Tibial artery (tissue), 4 donors: ENCODE results near the gene STK4.
A peak's percentile ranks its signal among the peaks of the same experiment; 100 is the strongest.

ENCODE experiments used
- DNase-seq, 2 donors: peaks; one replicate each; pipeline ENCODE4 v3.0.0-alpha.2; 2019
- H3K27ac ChIP-seq, 2 donors: fragments of 200-600 bp; sonication (generic) in 1 of 2; 1 replicate in 1 of 2; 2 replicates in 1 of 2; pipeline ENCODE4 v1.5.1; 2018 to 2019; ENCODE audit warnings: mild to moderate bottlenecking in 1 of 2
- H3K27me3 ChIP-seq, 2 donors: fragments of 200-600 bp; sonication (generic) in 1 of 2; one replicate each; pipeline versions ENCODE4 v1.5.1 to v1.6.0; 2016 to 2019
- H3K36me3 ChIP-seq, 3 donors: fragments of 200-600 bp; sonication (generic) in 2 of 3; one replicate each; pipeline ENCODE4 v1.5.1; 2016 to 2019; ENCODE audit warnings: mild to moderate bottlenecking in 2 of 3
- H3K4me1 ChIP-seq, 4 donors: fragments of 200-600 bp; sonication (generic) in 2 of 4; 1 replicate in 3 of 4; 2 replicates in 1 of 4; pipeline ENCODE4 v1.5.1; 2016 to 2019
- H3K4me3 ChIP-seq, 2 donors: fragments of 200-600 bp; sonication (generic) in 1 of 2; 1 replicate in 1 of 2; 2 replicates in 1 of 2; pipeline ENCODE4 v1.5.1; 2018 to 2019; ENCODE audit warnings: mild to moderate bottlenecking in 2 of 2
- H3K9me3 ChIP-seq, 3 donors: fragments of 200-600 bp; sonication (generic) in 1 of 3; one replicate each; pipeline ENCODE4 v1.5.1; 2016 to 2019
- intact Hi-C: fragments of 100-400 bp; cut with DNase I; formaldehyde crosslinking; loops from one replicate; pipeline ENCODE4 v1.15.0; 2023; ENCODE audit warnings: low total_unique reads
- TF ChIP-seq, protein P1 (sequence below), 2 experiments: fragments of 200-600 bp in 1 of 2; fragments of 450-650 bp in 1 of 2; IDR thresholded peaks; one replicate each; pipeline ENCODE4 v1.5.1; 2017 to 2019; ENCODE audit warnings: antibody characterized with exemption in 2 of 2, mild to moderate bottlenecking in 1 of 2, moderate library complexity in 1 of 2

STK4 gene

DNA sequence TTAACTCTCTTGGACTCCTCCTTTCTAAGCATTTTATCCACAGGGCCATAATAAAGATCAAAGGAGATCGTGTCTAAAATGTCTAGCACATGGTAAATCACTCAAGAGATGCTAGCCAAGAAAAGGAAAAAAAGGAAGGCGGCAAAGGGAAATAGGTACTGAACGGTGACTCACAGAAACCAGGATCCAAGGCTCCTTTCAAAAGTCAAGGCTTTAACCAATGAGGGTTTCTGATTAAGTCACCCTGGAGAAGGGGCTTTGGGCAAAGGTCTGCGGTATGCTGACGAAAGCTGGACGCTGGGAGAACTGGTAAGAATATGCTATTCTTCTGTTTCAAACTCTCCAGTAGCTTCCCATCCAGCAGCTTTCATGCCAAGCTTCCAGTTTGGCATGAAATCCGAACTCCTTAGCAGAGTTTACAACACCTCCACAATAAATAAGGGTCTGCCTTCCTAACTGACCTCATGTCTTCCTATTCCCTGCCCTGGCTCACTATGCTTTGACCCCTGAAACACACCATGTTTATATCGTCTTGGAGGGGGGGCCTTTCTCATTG is 7.2 kb upstream of the STK4 start:
- TF ChIP-seq, protein P1, sequence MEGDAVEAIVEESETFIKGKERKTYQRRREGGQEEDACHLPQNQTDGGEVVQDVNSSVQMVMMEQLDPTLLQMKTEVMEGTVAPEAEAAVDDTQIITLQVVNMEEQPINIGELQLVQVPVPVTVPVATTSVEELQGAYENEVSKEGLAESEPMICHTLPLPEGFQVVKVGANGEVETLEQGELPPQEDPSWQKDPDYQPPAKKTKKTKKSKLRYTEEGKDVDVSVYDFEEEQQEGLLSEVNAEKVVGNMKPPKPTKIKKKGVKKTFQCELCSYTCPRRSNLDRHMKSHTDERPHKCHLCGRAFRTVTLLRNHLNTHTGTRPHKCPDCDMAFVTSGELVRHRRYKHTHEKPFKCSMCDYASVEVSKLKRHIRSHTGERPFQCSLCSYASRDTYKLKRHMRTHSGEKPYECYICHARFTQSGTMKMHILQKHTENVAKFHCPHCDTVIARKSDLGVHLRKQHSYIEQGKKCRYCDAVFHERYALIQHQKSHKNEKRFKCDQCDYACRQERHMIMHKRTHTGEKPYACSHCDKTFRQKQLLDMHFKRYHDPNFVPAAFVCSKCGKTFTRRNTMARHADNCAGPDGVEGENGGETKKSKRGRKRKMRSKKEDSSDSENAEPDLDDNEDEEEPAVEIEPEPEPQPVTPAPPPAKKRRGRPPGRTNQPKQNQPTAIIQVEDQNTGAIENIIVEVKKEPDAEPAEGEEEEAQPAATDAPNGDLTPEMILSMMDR (IDR thresholded peaks at IDR 0.05) = no peak
- DNase-seq = no peak
- Histone ChIP-seq H3K9me3 (no peaks in the 10 kb centered on the region), H3K27ac (peak overlapping the region; percentile 75 to 87), H3K36me3 (peaks cover 22 to 27% (median 23%) of the 10 kb centered on the region in 3 donors), H3K4me3 (peak overlapping the region; percentile 82 to 90), H3K27me3 (no peaks in the 10 kb centered on the region), H3K4me1 (peaks cover 0 to 23% (median 13%) of the 10 kb centered on the region in 4 donors)
- intact Hi-C loops = loop anchor here (10.0 kb wide), 1 partner anchor 204 kb away; no protein-coding TSS in a partner anchor

DNA sequence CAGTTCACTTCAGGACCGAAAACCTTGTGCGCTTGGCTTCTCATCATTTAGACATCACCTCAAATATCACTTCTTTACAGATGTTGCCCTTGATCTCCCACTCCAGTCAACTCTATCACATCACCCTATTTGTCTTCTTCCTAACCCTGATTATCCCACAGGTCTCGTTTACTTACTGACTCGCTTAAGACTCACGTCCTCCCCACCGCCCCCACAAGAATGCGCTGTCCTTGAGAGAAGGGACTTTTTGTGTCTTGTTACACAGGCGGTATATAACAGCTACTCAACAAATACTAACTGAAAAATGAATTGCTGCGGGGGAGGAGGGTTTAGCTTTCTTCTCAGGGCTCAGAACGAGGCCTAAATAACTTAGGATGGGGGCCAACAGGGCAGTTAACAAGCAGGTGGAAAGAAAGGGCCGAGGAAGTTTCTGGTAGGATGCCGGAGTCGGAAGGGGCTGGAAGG is 6.6 kb upstream of the STK4 start:
- H3K4me1 ChIP-seq = peaks cover 0 to 23% (median 13%) of the 10 kb centered on the region in 4 donors
- intact Hi-C loops = loop anchor here (5.0 to 10.0 kb wide), 2 partner anchors 72 to 205 kb away; partner anchors contain the start of gene YWHAB
- H3K9me3 ChIP-seq = no peaks in the 10 kb centered on the region
- H3K27me3 ChIP-seq = no peaks in the 10 kb centered on the region
- H3K27ac ChIP-seq = peak overlapping the region; percentile 75 to 87
- H3K36me3 ChIP-seq = peaks cover 17 to 22% (median 18%) of the 10 kb centered on the region in 3 donors
- no peak for DNase-seq
- TF ChIP-seq, protein P1 (IDR thresholded peaks at IDR 0.05) = no peak
- H3K4me3 ChIP-seq = peak overlapping the region; percentile 82 to 90

DNA sequence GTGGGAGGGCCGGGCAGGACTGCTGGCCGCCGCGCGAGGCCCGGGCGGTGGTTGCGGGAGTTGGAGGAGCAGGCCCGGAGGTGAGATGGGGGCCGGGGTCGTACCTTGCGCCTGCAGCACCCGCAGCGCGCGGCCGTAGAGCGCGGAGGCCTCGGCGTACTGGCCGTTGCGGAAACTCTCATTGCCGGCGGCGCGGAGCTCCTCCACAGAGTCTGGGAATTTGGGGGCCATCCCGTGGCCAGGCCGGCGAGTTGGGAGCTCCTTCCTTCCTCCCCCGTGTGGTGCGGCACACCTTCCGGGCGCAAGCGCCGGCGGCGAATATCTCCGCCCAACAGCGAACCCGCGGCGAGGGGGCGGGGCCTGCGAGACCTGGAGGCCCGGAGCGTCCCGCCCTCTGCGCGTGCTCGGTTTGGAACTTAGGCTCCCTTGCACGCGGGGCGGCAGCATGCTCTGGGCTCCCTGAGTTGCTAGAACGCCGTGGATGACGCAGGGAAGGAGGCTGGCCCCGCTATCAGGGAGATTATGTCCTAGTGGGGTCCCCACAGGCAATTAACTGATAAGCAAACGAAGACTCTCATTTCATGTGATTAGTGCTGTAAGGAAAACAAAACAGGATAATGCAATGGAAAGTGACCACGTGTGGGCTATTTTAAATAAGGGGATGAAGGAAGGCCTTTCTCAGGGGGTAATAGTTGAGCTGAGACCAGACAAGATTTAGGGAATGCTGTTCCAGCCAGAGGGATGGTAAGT is 6.0 kb upstream of the STK4 start, which contains the start of gene TOMM34:
TSS of gene TOMM34 (minus strand) at position 295 of the 750 bp plus-strand sequence. CDS start at position 231, 64 bp downstream.
- H3K36me3 ChIP-seq = peaks cover 11 to 16% (median 12%) of the 10 kb centered on the region in 3 donors
- TF ChIP-seq, protein P1 (IDR thresholded peaks at IDR 0.05) = no peak
- DNase-seq = peak; percentile 97
- H3K4me3 ChIP-seq = peak within 1 kb of the TSS; percentile 82 to 90
- no peaks in the 10 kb centered on the region for H3K9me3 ChIP-seq
- H3K4me1 ChIP-seq = peaks cover 0 to 23% (median 13%) of the 10 kb centered on the region in 4 donors
- H3K27me3 ChIP-seq = no peaks in the 10 kb centered on the region
- intact Hi-C loops = loop anchor here (5.0 kb wide), 1 partner anchor 73 kb away; the partner anchor contains the start of gene YWHAB
- H3K27ac ChIP-seq = peak within 1 kb of the TSS; percentile 75 to 87

DNA sequence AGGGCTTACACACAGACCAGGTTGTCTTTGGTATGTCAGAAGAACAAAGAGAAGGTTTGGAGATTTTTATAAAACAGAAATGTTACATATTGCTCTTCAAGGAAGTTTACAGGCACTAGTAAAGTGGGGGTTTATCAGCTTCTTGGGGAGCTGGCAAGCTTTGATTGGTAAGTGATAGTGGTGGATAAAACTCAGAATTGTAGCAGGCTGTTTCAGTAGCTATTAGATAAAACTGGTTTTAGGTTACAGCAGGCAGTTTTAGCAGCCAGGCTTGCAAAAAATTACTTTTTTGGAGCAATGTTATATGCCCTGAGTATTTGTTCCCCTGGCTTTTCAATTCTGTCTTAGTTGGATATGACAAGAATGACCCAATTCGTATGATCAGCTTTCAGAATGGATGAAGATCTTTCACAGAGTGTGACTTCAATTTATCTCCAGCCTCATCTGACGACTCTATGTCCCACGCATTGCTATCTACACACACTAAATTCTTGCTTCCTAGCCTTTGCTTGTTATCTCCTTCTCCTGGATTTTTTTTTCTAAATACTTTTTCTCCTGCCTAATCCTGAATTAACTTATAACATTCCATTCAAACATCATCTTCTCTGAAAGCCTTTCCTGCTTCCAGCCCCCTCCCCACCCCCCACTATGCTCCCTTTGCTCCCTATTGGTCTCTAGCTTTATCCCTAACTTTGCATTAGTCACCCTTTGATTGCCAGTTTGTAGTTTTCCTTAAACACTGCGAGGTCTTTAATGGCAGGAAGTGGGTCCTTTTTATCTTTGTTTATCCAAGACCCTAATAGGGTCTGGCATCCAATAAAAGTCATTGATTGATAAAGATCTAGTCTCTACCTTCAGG is 5.1 kb upstream of the STK4 start:
- TF ChIP-seq, protein P1 (IDR thresholded peaks at IDR 0.05) = no peak
- Histone ChIP-seq H3K9me3 (no peaks in the 10 kb centered on the region), H3K27me3 (no peaks in the 10 kb centered on the region), H3K4me1 (peaks cover 0 to 28% (median 13%) of the 10 kb centered on the region in 4 donors), H3K27ac (peak overlapping the region; percentile 75 to 87), H3K4me3 (no peak overlapping the region), H3K36me3 (peaks cover 1 to 7% (median 3%) of the 10 kb centered on the region in 3 donors)
- no peak for DNase-seq
- intact Hi-C loops = loop anchor here (5.0 kb wide), 1 partner anchor 74 kb away; the partner anchor contains the start of gene YWHAB

GRCh38 chr20:44961870-44962267 is 4.4 kb upstream of the STK4 start:
- no peaks in the 10 kb centered on the region for H3K27me3 ChIP-seq
- intact Hi-C loops = loop anchor here (5.0 kb wide), 1 partner anchor 75 kb away; the partner anchor contains the start of gene YWHAB
- H3K9me3 ChIP-seq = no peaks in the 10 kb centered on the region
- peaks cover 0 to under 1% (median 0%) of the 10 kb centered on the region in 3 donors for H3K36me3 ChIP-seq
- peaks cover 0 to 29% (median 15%) of the 10 kb centered on the region in 4 donors for H3K4me1 ChIP-seq
- TF ChIP-seq, protein P1 (IDR thresholded peaks at IDR 0.05) = no peak
- no peak overlapping the region for H3K27ac ChIP-seq
- no peak for DNase-seq
- H3K4me3 ChIP-seq = no peak overlapping the region
